Hippocampal formation (tissue), 2 donors: ENCODE results near the gene SDCBP2.
A peak's percentile ranks its signal among the peaks of the same experiment; 100 is the strongest.

ENCODE experiments used
- DNase-seq, 2 donors: peaks; one replicate each; lab custom pipeline; 2025; lab: John Stamatoyannopoulos, UW

SDCBP2 gene

DNA sequence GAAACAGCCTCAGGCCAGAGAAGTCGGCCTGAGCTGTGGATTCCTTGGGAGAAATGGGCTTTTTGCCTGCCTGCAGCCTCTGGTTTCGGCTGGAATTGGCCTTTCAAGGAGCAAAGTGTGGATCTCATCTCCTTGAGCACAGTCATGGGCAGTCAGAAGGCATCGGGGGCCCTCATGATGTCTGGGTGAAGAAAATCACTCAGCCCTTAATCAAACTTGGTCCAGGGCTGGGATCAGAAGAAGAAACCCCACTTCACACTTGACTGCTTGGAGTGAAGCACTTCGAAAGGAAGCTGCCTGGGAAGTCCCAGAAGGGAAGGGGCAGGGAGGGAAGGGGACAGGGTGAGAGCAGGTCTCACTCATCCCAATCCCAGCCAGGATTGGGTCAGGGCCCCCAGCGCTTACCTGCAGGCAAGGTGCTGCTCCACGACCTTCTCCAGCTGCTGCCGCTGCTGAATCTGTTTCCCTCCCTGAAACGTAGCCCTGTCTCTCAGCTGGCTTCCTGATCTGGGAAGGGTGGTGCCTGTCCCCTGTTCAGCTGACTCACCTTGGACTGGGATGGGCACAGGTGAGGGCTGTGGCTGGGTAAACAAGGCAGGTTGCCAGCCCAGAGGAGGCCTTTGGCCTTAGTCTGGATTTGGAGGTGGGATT, at the start of gene SDCBP2:
TSS of gene SDCBP2 (minus strand) at position 460 of the 651 bp plus-strand sequence. CDS start 8,723 bp downstream, outside the sequence.
- DNase-seq: no peak

GRCh38 chr20:1378735-1379125, 49.8 kb upstream of the SDCBP2 start:
- no peak for DNase-seq

DNA sequence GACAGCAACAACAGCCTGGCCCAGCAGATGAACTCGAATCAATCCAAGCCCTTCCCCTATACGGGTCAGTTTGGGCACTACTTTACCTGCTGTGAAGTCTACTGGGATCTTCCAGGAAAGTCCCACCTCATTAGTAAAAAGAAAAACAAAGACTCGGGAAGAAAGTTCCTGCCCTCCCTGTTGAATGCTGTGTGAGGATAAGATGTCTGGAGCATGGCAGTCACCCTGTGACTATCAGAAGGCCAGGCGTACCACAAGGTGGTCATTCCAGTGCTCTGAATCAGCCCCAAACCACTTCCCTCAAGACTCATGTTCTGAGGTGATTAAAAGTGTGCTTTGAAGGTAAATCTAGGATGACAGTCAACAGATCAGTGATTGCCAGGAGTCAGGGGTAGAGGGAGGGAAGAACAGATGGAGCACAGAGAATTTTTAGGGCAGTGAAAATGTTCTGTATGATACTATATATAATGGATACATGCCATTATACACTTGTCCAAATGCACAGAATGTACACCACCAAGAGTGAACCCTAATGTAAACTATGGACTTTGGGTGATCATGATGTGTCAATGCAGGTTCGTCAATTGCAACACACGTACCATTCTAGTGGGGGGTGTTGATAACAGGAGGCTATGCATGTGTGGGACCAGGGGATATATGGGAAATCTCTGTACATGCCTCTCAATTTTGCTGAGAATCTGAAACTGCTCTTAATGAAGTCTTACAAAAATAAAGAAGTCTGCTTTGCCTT, 49.2 kb upstream of the SDCBP2 start:
- no peak for DNase-seq

DNA sequence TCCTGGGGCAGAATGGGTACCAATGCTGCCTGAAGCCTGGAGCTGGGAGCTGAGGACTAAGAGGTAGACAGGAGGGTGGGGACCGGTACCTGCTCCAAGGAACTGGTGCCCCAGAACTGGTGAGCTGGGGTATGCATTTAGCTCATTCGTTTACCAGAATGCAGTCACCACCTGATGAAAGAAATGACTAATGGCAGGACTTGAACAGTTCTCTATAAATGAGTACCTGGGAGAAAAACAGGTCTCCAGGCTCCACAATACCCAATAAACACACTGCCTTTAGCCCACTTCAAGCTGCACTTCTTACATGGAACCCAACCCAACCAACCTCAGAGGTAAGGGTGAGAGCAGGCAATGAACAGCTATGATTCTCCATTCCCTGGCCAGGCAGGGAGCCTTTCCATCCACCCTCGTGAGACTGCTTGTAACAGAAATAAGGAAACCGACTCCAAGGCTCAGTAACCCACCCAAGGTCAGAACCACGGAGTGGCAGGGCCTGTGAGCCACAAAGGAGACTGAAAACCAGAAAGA, 48.5 kb upstream of the SDCBP2 start:
- DNase-seq: no peak

GRCh38 chr20:1376408-1377270, 47.7 kb upstream of the SDCBP2 start:
- peak in 1 of 2 donors; percentile 11 for DNase-seq

GRCh38 chr20:1376007-1376406, 47.1 kb upstream of the SDCBP2 start:
- DNase-seq: no peak

DNA sequence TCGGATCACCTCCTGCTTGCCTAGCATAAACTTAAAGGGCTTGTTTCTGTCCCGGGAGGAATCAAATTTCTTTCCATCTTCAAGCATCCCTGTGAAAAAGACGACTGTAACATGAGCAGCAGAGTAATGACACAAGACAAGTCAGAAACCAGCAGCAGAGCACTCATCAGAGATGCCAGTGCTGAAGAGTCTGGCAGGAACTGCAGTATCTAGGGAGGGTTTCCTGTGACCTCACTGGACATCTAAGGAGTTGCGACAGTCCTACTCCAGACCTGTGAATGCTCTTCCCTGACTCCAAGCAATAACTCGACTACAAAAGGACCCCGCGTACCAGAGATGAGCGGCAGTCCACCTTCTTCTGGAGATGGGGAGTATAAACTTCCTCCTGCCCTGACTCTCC, 46.6 kb upstream of the SDCBP2 start:
- no peak for DNase-seq

DNA sequence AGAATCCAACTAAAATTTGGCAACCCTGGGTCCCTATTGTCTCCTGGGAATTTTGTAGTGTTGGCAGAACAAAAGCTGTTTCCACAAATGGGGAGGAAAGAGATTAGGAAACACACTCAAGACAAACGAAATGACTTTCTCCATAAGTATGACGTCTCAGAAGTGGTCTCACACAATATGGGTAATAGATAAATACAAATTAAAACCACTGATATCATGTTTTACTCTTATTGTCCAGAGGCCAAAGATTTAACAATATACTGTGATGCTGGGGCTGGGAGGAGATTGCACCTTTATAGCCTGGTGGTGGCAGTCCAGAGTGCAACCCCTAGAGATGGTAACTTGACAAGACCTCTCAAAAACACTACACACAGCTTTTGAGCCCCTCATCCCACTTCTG, 45.3 kb upstream of the SDCBP2 start:
- no peak for DNase-seq

DNA sequence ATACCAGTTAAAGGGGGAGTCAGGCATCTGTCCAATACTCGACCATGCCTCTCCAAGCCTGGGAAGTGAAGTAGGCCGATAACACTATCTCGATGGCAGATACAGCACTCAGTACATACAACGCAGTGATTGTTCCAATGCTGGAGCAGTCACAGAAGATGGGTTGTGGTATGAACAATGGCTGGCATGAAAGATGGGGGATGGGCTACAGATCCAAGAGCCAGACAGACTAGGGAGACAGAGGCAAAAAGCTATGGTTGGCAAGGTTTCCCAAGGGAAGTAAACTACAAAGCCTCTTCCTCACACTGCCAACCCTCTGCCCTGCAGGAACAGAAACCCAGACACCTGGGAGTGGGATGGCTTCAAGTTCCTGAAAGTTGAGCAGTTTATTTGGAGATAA, 44.7 kb upstream of the SDCBP2 start:
- DNase-seq: peak; percentile 80 to 88

GRCh38 chr20:1373036-1373435, 44.1 kb upstream of the SDCBP2 start:
- no peak for DNase-seq

- DNase-seq: no peak
Measured at GRCh38 chr20:1371830-1372539, 43.0 kb upstream of the SDCBP2 start.

- DNase-seq: no peak
Measured at GRCh38 chr20:1371202-1371782, 42.4 kb upstream of the SDCBP2 start.

DNA sequence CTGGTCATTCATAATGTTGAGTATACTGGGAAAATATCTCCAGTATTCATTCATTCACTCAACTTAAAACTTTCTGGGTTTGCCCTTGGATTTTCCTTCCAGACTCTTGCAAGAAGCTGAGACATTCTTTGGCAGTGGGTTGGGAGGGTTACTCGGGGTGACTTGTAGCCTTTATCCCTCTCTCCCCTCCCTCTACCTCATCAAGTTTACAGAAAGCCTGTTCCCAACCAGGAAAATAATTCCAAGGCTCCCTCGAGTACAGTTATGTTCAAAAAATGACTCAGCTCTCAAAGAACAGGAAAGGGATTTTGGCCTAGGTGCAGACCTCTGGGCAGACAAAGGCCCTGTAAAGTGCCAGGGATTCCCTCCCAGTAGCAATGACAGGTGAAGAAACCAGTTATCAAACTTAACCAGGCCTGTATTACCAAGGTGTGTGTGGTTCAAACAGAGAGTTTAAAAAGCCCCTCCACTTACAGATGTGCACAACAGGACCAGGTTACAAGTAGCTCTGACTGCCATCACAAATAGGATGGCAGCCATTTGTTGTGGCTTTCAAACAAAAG, 41.7 kb upstream of the SDCBP2 start:
- no peak for DNase-seq

- DNase-seq: no peak
Measured at GRCh38 chr20:1369970-1370369, 41.0 kb upstream of the SDCBP2 start.

DNA sequence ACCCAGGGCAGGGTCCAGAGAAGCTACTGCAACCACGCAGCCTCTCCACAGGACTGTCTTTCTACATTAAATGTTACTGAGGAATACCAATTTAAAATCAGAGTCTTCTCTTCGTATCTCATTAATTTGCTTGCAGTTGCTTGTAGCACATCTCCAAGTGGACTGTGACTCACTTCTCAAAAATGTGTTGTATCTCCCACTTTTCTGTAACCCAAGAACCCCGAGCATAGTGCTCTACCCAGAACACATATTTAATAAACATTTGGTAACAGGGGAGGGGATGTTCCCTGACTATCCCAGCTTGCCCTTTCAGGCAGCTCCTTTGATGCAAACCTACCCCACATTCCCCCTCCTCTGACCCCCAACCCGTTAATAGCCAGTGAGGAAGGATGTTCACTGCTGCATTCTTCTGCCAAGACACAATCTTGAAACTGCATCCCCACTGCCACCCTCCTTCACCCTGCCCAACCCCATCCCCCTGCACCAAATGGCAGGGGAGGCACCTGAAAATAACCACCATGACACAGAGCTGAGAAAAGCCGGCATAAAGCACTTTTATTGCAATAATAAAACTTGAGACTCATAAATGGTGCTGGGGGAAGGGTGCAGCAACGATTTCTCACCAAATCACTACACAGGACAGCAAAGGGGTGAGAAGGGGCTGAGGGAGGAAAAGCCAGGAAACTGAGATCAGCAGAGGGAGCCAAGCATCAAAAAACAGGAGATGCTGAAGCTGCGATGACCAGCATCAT, 39.7 kb upstream of the SDCBP2 start:
- no peak for DNase-seq

- DNase-seq: no peak
Measured at GRCh38 chr20:1367479-1367878, 38.5 kb upstream of the SDCBP2 start.

DNA sequence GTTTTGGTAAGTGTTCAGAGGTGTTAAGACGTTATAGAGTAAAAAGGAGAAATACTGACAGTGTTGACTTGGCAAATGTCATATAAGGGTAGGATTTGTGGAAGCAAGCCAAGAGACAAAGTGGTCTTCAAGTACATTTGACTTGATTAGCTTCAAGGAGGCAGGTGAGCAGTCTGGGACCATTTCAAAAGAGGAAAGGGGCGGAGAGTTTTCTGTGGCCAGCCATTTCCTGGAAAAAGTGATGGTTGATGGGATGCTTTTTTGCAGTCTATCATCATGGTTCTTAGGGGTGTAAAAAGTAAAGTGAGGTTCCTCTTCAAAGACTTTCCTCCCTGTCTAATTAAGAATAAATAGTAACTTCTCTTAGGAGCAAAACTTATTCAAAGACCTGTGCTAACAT, 35.2 kb upstream of the SDCBP2 start:
- no peak for DNase-seq

DNA sequence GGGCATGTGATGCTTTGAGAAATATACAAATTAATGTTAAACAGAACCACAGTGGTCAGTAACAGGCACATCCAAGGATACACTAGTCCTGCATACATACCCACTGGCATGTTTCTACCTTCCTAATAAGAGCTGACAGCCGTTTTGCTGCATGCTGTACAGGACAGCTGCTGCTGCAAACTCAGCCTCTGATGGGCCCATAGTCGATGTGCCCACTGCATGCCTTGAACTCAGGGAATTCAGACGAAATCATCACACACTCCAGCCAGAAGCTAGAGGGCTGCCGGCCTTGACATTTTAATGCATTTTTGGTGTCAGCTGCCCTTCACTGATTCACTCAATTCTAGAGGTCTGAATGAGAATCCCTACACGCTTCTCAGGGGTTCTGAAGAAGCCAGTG, 34.6 kb upstream of the SDCBP2 start:
- DNase-seq: no peak

- no peak for DNase-seq
Measured at GRCh38 chr20:1362484-1362883, 33.5 kb upstream of the SDCBP2 start.

GRCh38 chr20:1360094-1360846, 31.3 kb upstream of the SDCBP2 start:
- DNase-seq: no peak
